Endothelial cell (in vitro differentiated cells): ENCODE data around the gene BOLL. TPM values are rescaled to one million over a fixed set of nuclear protein-coding genes. Genes with fewer than 3 reads are reported as not detected.
"Not testable (repeated sequence)": the region's sequence is repeated elsewhere in the genome, so short reads cannot be mapped to it uniquely, and the experiment has no call there.

Source experiments
- DNase-seq: peaks from one replicate; pipeline ENCODE4 v3.0.0; 2021; ENCODE audit warnings: low spot score
- H3K27ac Mint-ChIP-seq: one replicate; pipeline ENCODE4 v1.8.0; 2021; ENCODE audit warnings: mixed read lengths, inconsistent platforms; ENCODE audit not compliant: unreplicated experiment
- H3K27me3 Mint-ChIP-seq: one replicate; pipeline ENCODE4 v1.8.0; 2021; ENCODE audit warnings: mild to moderate bottlenecking, moderate library complexity, mixed read lengths, inconsistent platforms; ENCODE audit not compliant: unreplicated experiment
- H3K36me3 Mint-ChIP-seq: one replicate; pipeline ENCODE4 v1.8.0; 2021; ENCODE audit warnings: mild to moderate bottlenecking, low read depth, mixed read lengths, inconsistent platforms; ENCODE audit not compliant: unreplicated experiment
- H3K4me1 Mint-ChIP-seq: one replicate; pipeline ENCODE4 v1.8.0; 2021; ENCODE audit warnings: mild to moderate bottlenecking, mixed read lengths, inconsistent platforms; ENCODE audit not compliant: unreplicated experiment
- H3K4me3 Mint-ChIP-seq: one replicate; pipeline ENCODE4 v1.8.0; 2021; ENCODE audit warnings: mild to moderate bottlenecking, mixed read lengths, inconsistent platforms; ENCODE audit not compliant: unreplicated experiment
- H3K9me3 Mint-ChIP-seq: one replicate; pipeline ENCODE4 v1.8.0; 2021; ENCODE audit warnings: mixed read lengths, inconsistent platforms; ENCODE audit not compliant: unreplicated experiment
- CTCF ChIP-seq: fragments of 200-600 bp; sonication (generic); IDR thresholded peaks from one replicate; pipeline ENCODE4 v1.5.0; 2021; ENCODE audit warnings: antibody characterized with exemption; ENCODE audit not compliant: unreplicated experiment
- total RNA-seq: library from RNA; stranded (reverse); fragmentation: NEBNext Ultra II Directional; extraction: Animal tissue kit (Norgen Biotek cat#: 25700); gene quantifications from one replicate; pipeline ENCODE4 v1.2.1, GENCODE V29; 2021; ENCODE audit not compliant: unreplicated experiment

BOLL gene
- total RNA-seq, 1 donor from 2014 or later, result not detected

- Mint-ChIP-seq H3K27ac (peak within 1 kb of the TSS; percentile 84), H3K4me1 (peaks cover 31% of the 10 kb centered on the region), H3K9me3 (no peaks in the 10 kb centered on the region), H3K27me3 (peaks cover 4% of the 10 kb centered on the region), H3K4me3 (peak within 1 kb of the TSS; percentile 96), H3K36me3 (peaks cover 6% of the 10 kb centered on the region)
- peak; percentile 96 for DNase-seq
- TF ChIP-seq CTCF, result no peak
Measured at GRCh38 chr2:197705121-197705911, 79.8 kb downstream of the BOLL start, which contains the start of gene MARS2. Gene MARS2, plus strand, starts transcription at chr2:197705369. Its CDS starts 37 bp downstream, at chr2:197705406.

DNA sequence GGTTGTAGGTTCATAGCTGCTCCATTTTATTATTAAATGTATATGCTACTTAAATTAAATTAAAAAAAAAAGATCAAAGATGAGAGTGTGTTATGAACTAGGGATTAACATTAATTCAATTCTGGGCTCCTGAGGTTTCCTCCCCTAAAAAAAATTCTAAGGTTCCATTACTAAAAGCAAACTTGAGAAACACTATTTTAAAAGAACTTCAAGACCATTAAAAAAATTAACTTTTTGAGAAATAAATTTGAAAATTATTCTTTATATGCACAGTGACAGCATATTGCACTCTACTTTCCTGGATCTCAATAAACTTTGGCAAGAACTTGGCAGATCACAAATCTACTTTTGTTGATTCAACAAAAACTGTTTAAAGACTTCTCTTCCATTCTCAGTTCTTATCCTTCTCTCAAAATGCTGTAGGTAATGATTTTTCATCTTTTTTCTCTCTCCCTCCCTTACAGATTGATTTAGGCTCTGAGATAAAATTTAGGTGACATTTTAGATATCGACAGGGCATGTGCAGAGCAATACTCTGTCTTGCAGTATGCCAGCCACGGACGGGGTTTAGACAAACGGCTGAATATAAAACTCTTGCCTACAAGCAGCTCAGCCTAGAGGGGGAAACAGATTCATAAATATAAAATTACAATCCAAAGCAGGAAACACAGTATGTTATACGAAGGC lies 80.5 kb downstream of the BOLL start:
- peak overlapping the region; percentile 86 for H3K4me3 Mint-ChIP-seq
- peaks cover 6% of the 10 kb centered on the region for H3K36me3 Mint-ChIP-seq
- no peaks in the 10 kb centered on the region for H3K9me3 Mint-ChIP-seq
- peak overlapping the region; percentile 84 for H3K27ac Mint-ChIP-seq
- no peak for TF ChIP-seq CTCF
- H3K4me1 Mint-ChIP-seq, result peaks cover 24% of the 10 kb centered on the region
- no peak for DNase-seq
- H3K27me3 Mint-ChIP-seq, result peaks cover 4% of the 10 kb centered on the region

- no peak overlapping the region for H3K4me3 Mint-ChIP-seq
- no peak for DNase-seq
- TF ChIP-seq CTCF, result no peak
- peaks cover 4% of the 10 kb centered on the region for H3K27me3 Mint-ChIP-seq
- H3K36me3 Mint-ChIP-seq, result peaks cover 8% of the 10 kb centered on the region
- peaks cover 3% of the 10 kb centered on the region for H3K4me1 Mint-ChIP-seq
- no peak overlapping the region for H3K27ac Mint-ChIP-seq
- peaks cover 7% of the 10 kb centered on the region for H3K9me3 Mint-ChIP-seq
Measured at GRCh38 chr2:197700960-197701359, 84.2 kb downstream of the BOLL start.

DNA sequence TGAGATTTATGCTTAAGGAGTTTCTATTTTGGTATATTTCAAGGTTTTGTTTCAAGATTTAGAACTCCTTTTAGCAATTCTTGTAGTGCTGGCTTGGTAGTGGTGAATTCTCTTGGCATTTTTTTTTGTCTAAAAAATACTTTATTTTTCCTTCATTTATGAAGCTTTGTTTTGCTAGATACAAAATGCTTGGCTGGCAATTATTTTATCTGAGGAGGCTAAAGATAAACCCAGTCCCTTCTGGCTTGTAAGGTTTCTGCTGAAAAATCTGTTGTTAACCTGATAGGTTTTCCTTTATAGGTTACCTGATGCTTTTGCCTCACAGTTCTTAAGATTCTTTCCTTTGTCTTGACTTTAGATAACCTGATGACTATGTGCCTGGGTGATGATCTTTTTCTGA lies 85.4 kb downstream of the BOLL start:
- not testable (repeated sequence) for H3K9me3 Mint-ChIP-seq, H3K4me1 Mint-ChIP-seq, H3K36me3 Mint-ChIP-seq, H3K27ac Mint-ChIP-seq, DNase-seq, H3K4me3 Mint-ChIP-seq, H3K27me3 Mint-ChIP-seq

DNA sequence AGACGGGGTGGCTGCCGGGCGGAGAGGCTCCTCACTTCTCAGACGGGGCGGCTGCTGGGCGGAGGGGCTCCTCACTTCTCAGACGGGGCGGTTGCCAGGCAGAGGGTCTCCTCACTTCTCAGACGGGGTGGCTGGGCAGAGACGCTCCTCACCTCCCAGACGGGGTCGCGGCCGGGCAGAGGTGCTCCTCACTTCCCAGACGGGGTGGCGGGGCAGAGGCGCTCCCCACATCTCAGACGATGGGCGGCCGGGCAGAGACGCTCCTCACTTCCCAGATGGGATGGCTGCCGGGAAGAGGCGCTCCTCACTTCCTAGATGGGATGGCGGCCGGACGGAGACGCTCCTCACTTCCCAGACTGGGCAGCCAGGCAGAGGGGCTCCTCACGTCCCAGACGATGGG lies 88.5 kb downstream of the BOLL start:
- H3K9me3 Mint-ChIP-seq, H3K27ac Mint-ChIP-seq, DNase-seq, H3K4me1 Mint-ChIP-seq, H3K27me3 Mint-ChIP-seq, H3K4me3 Mint-ChIP-seq: not testable (repeated sequence)
- peaks cover 14% of the 10 kb centered on the region for H3K36me3 Mint-ChIP-seq

- H3K27me3 Mint-ChIP-seq, H3K4me3 Mint-ChIP-seq, DNase-seq, H3K27ac Mint-ChIP-seq, H3K9me3 Mint-ChIP-seq, H3K4me1 Mint-ChIP-seq: not testable (repeated sequence)
- peaks cover 14% of the 10 kb centered on the region for H3K36me3 Mint-ChIP-seq
Measured at GRCh38 chr2:197695971-197696370, 89.1 kb downstream of the BOLL start.

DNA sequence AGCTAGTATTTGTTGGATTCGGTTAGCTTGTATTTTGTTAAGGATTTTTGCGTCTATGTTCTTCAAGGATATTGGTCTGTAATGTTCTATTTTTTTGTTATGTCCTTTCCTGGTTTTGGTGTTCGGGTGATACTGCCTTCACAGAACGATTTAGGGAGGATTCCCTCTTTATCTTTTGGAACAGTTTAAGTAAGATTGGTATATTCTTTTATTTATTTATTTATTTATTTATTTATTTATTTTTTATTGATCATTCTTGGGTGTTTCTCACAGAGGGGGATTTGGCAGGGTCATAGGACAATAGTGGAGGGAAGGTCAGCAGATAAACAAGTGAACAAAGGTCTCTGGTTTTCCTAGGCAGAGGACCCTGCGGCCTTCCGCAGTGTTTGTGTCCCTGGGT lies 89.9 kb downstream of the BOLL start:
- not testable (repeated sequence) for H3K27me3 Mint-ChIP-seq, H3K27ac Mint-ChIP-seq, H3K9me3 Mint-ChIP-seq, H3K4me3 Mint-ChIP-seq, DNase-seq, H3K4me1 Mint-ChIP-seq
- peaks cover 14% of the 10 kb centered on the region for H3K36me3 Mint-ChIP-seq
